SU-DHL-6 (cell line): ENCODE data around the gene GUCY1A2.

ENCODE experiments used
- H2AFZ ChIP-seq: fragments of 200-600 bp; sonication (generic); 2 replicates; pipeline ENCODE4 v1.6.1; 2014; ENCODE audit warnings: low read depth, mild to moderate bottlenecking, moderate library complexity, mixed read lengths, antibody characterized with exemption, low read length; ENCODE audit not compliant: severe bottlenecking
- H3F3A ChIP-seq: fragments of 200-600 bp; shearing (Covaris generic); 2 replicates; pipeline ENCODE4 v1.6.0; 2016; ENCODE audit warnings: antibody characterized with exemption, mild to moderate bottlenecking; ENCODE audit not compliant: insufficient read depth
- H3K27ac ChIP-seq: fragments of 200-600 bp; sonication (generic); 2 replicates; pipeline ENCODE4 v1.5.1; 2016; ENCODE audit warnings: low read depth, mild to moderate bottlenecking, low read length, moderate library complexity, mixed read lengths
- H3K27me3 ChIP-seq: fragments of 200-600 bp; sonication (generic), shearing (Covaris generic); 2 replicates; pipeline ENCODE4 v1.6.0; 2014; ENCODE audit warnings: mild to moderate bottlenecking, low read length
- H3K36me3 ChIP-seq: fragments of 200-600 bp; sonication (generic); 2 replicates; pipeline ENCODE4 v1.6.1; 2014; ENCODE audit warnings: mild to moderate bottlenecking, low read length, mixed read lengths
- H3K4me2 ChIP-seq: fragments of 300-600, 200-600 bp; shearing (Covaris generic), sonication (generic); 2 replicates; pipeline ENCODE4 v1.6.0; 2014; ENCODE audit warnings: low read length, low read depth, mild to moderate bottlenecking; ENCODE audit not compliant: poor library complexity, severe bottlenecking
- H3K4me3 ChIP-seq: fragments of 200-600 bp; sonication (generic); 2 replicates; pipeline ENCODE4 v1.5.1; 2014; ENCODE audit warnings: antibody characterized with exemption, low read length, mild to moderate bottlenecking, mixed read lengths; ENCODE audit not compliant: insufficient read depth, poor library complexity, severe bottlenecking
- H3K79me2 ChIP-seq: fragments of 200-600 bp; sonication (generic); 2 replicates; pipeline ENCODE4 v1.6.1; 2014; ENCODE audit warnings: mild to moderate bottlenecking, low read length, moderate library complexity; ENCODE audit not compliant: insufficient read depth
- H3K9ac ChIP-seq: fragments of 200-600 bp; sonication (generic); 2 replicates; pipeline ENCODE4 v1.7.0; 2014; ENCODE audit warnings: mild to moderate bottlenecking, low read length
- H3K9me2 ChIP-seq: fragments of 200-600 bp; sonication (generic); replicated peaks from 2 replicates; pipeline ENCODE4 v1.6.1; 2014; ENCODE audit warnings: low read length; ENCODE audit not compliant: insufficient read depth
- H3K9me3 ChIP-seq: fragments of 200-600 bp; sonication (generic); 2 replicates; pipeline ENCODE4 v1.6.1; 2014; ENCODE audit warnings: low read length, mixed read lengths; ENCODE audit not compliant: insufficient read depth
- H4K20me1 ChIP-seq: fragments of 200-600 bp; sonication (generic); 2 replicates; pipeline ENCODE4 v1.6.1; 2014; ENCODE audit warnings: low read depth, mild to moderate bottlenecking, antibody characterized with exemption, low read length, moderate library complexity, mixed read lengths
- CTCF ChIP-seq: fragments of 200-600 bp; sonication (generic); IDR thresholded peaks from one replicate; pipeline ENCODE4 v1.5.1; 2017; ENCODE audit warnings: antibody characterized with exemption, mild to moderate bottlenecking, low read length, moderate library complexity; ENCODE audit not compliant: insufficient read depth, poor library complexity, severe bottlenecking
- EZH2phosphoT487 ChIP-seq: fragments of 200-600 bp; sonication (generic), shearing (Covaris generic); conservative IDR thresholded peaks from 2 replicates; pipeline ENCODE4 v1.6.1; 2018; ENCODE audit warnings: mild to moderate bottlenecking, antibody characterized with exemption, low read length, moderate library complexity, mixed read lengths

The GUCY1A2 gene

GRCh38 chr11:107017433-107018218, 650 bp downstream of the GUCY1A2 start:
- TF ChIP-seq EZH2phosphoT487 (no peak), CTCF (no peak)
- H4K20me1 ChIP-seq: no peaks in the 10 kb centered on the region
- H3K4me2 ChIP-seq: no peak overlapping the region
- no peak overlapping the region for H3K9ac ChIP-seq
- H3K79me2 ChIP-seq: no peaks in the 10 kb centered on the region
- H3K9me2 ChIP-seq: no peaks in the 10 kb centered on the region
- no peaks in the 10 kb centered on the region for H3F3A ChIP-seq
- no peaks in the 10 kb centered on the region for H3K9me3 ChIP-seq
- no peak overlapping the region for H2AFZ ChIP-seq
- H3K4me3 ChIP-seq: no peak overlapping the region
- H3K36me3 ChIP-seq: no peaks in the 10 kb centered on the region
- no peaks in the 10 kb centered on the region for H3K27me3 ChIP-seq
- H3K27ac ChIP-seq: no peak overlapping the region

GRCh38 chr11:107017104-107017432, 1.2 kb downstream of the GUCY1A2 start:
- Histone ChIP-seq H3K27ac (no peak overlapping the region), H3K4me2 (no peak overlapping the region), H3K9me2 (no peaks in the 10 kb centered on the region), H3K27me3 (no peaks in the 10 kb centered on the region), H4K20me1 (no peaks in the 10 kb centered on the region), H3F3A (no peaks in the 10 kb centered on the region), H3K9me3 (no peaks in the 10 kb centered on the region), H3K9ac (no peak overlapping the region), H3K79me2 (no peaks in the 10 kb centered on the region), H2AFZ (no peak overlapping the region), H3K36me3 (no peaks in the 10 kb centered on the region), H3K4me3 (no peak overlapping the region)
- no peak for TF ChIP-seq EZH2phosphoT487
- TF ChIP-seq CTCF: no peak

DNA sequence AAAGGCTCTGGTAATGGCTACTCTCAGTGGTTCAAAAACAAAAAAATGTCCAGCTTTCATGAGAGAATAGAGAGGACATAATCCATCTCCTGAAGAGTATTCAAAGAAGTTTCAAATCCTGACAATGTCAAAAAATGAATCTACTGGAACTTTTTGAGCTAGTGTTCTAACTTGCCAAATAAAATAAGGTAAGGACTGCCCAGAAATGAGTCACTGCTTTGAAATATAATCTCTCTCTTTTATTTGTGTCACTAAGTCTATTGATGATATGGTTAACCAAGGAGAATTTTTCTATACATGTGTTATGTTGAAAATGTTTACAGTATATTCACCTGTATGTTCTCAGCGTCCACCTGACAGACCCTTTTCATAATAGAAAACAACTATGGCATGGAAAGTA, 3.4 kb downstream of the GUCY1A2 start:
- TF ChIP-seq EZH2phosphoT487: no peak
- no peak for TF ChIP-seq CTCF
- no peak overlapping the region for H3K4me2 ChIP-seq

DNA sequence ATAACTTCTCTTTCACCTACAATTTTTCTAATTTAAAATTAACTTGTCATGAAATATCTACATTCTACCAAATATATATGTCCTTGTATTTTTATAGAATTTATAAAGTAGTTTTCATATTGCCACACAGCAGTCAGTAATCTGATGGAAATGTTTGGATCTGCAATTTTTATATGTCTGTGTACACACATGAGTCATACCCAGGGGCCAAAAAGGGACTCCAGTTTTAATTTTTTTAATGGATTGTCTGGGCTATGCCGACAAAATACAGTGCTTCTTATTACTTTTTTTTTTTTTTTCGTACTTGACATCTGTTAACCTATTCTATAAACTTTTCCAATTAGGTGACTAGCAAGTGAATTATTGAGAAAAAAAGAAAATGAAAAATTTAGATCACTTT, 6.3 kb downstream of the GUCY1A2 start:
- Histone ChIP-seq H3K4me3 (no peak overlapping the region), H3K36me3 (no peaks in the 10 kb centered on the region), H3K27ac (no peak overlapping the region), H3F3A (no peaks in the 10 kb centered on the region), H3K9me2 (no peaks in the 10 kb centered on the region), H3K4me2 (no peak overlapping the region), H2AFZ (no peak overlapping the region), H3K9ac (no peak overlapping the region), H3K9me3 (no peaks in the 10 kb centered on the region), H4K20me1 (no peaks in the 10 kb centered on the region), H3K27me3 (no peaks in the 10 kb centered on the region), H3K79me2 (no peaks in the 10 kb centered on the region)
- no peak for TF ChIP-seq EZH2phosphoT487
- no peak for TF ChIP-seq CTCF

More for the DNA sequence above, 3.4 kb downstream of the GUCY1A2 start:
- no peaks in the 10 kb centered on the region for H3K27me3 ChIP-seq
- H3K79me2 ChIP-seq: no peaks in the 10 kb centered on the region
- no peak overlapping the region for H3K9ac ChIP-seq
- no peak overlapping the region for H2AFZ ChIP-seq
- H4K20me1 ChIP-seq: no peaks in the 10 kb centered on the region
- H3F3A ChIP-seq: no peaks in the 10 kb centered on the region
- no peak overlapping the region for H3K27ac ChIP-seq
- no peak overlapping the region for H3K4me3 ChIP-seq
- no peaks in the 10 kb centered on the region for H3K36me3 ChIP-seq
- H3K9me3 ChIP-seq: no peaks in the 10 kb centered on the region
- no peaks in the 10 kb centered on the region for H3K9me2 ChIP-seq
